Measurements from ENCODE around the gene PTPRQ. TPM values are rescaled to one million over a fixed set of nuclear protein-coding genes. Genes with fewer than 3 reads are reported as not detected.
"Not testable (repeated sequence)": the region's sequence is repeated elsewhere in the genome, so short reads cannot be mapped to it uniquely, and the experiment has no call there.

Gene PTPRQ
- total and polyA plus RNA-seq, 11 donors: 0.05 to 4.2 (median 0.20) TPM; not detected in 2

DNA sequence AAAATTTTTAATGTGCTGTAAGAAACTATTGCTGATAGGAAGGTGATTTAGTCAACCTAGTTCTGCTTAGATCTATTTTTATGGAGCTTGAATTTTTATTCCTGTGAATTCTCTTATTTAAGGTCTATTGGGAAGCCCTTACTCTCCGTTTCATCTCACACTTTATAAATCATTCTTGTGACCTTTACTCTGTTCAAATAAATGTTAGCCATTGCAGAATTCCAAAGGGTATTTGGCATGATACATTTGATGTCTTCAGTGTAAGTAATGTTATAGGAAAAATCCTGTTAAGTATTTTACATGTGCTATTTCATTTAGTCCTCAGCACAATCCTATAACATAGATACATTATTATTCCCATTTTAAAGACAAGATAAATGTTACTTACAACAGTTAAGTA, 12.5 kb downstream of the PTPRQ start:
- no peak overlapping the region for H3K4me3 ChIP-seq
- no peak overlapping the region for H3K27ac ChIP-seq
- intact Hi-C loops (cut with DNase I): no loop called here
- H3K36me3 ChIP-seq: no peaks in the 10 kb centered on the region
- H3K4me1 ChIP-seq: no peaks in the 10 kb centered on the region
- no peak for ATAC-seq
- 83 to 88% (median 85%) methylated on average over 1 of the region's 1 CpG for WGBS, 4 donors
- no peaks in the 10 kb centered on the region for H3K27me3 ChIP-seq
- peaks cover 0 to 4% (median 0%) of the 10 kb centered on the region in 12 donors for H3K9me3 ChIP-seq
- TF ChIP-seq, protein P1, sequence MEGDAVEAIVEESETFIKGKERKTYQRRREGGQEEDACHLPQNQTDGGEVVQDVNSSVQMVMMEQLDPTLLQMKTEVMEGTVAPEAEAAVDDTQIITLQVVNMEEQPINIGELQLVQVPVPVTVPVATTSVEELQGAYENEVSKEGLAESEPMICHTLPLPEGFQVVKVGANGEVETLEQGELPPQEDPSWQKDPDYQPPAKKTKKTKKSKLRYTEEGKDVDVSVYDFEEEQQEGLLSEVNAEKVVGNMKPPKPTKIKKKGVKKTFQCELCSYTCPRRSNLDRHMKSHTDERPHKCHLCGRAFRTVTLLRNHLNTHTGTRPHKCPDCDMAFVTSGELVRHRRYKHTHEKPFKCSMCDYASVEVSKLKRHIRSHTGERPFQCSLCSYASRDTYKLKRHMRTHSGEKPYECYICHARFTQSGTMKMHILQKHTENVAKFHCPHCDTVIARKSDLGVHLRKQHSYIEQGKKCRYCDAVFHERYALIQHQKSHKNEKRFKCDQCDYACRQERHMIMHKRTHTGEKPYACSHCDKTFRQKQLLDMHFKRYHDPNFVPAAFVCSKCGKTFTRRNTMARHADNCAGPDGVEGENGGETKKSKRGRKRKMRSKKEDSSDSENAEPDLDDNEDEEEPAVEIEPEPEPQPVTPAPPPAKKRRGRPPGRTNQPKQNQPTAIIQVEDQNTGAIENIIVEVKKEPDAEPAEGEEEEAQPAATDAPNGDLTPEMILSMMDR (IDR thresholded peaks at IDR 0.05): no peak
- TF ChIP-seq POLR2A (IDR thresholded peaks at IDR 0.05): no peak
- DNase-seq: no peak

DNA sequence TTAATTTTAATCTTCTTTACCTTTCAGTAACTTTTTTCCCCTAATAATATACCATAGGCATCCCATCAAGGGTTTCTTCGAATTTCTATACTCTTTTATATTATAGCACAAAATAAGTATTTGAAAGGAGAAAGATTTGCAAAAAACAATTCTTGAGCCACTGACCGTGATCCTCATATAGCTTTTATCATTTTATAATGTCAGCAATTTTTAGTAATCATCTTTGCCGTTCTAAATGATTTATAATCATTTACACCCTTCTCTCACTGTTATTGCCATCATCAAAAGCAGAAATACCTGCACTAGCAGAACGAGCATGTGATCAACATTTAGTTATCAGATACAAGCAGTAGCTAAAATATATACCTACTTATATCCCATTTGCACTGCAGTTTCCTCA, 16.9 kb downstream of the PTPRQ start:
- no peaks in the 10 kb centered on the region for H3K36me3 ChIP-seq
- H3K27ac ChIP-seq: no peak overlapping the region
- no peak overlapping the region for H3K4me3 ChIP-seq
- no peak for DNase-seq
- TF ChIP-seq, protein P1 (IDR thresholded peaks at IDR 0.05): no peak
- TF ChIP-seq POLR2A (IDR thresholded peaks at IDR 0.05): no peak
- WGBS, 4 donors: 66 to 80% (median 73%) methylated on average over 4 of the region's 4 CpGs
- H3K9me3 ChIP-seq: no peaks in the 10 kb centered on the region
- no peaks in the 10 kb centered on the region for H3K27me3 ChIP-seq
- intact Hi-C loops (cut with DNase I): no loop called here
- H3K4me1 ChIP-seq: no peaks in the 10 kb centered on the region
- ATAC-seq: no peak

DNA sequence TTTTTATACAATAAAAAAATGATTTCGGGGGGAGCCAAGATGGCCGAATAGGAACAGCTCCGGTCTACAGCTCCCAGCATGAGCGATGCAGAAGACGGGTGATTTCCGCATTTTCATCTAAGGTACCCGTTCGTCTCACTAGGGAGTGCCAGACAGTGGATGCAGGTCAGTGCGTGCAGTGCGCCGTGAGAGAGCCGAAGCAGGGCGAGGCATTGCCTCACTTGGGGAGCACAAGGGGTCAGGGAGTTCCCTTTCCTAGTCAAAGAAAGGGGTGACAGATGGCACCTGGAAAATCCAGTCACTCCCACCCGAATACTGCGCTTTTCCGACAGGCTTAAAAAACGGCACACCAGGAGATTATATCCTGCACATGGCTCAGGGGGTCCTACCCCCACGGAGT, 17.8 kb downstream of the PTPRQ start:
- H3K27ac ChIP-seq; H3K27me3 ChIP-seq; ATAC-seq; H3K4me1 ChIP-seq; H3K4me3 ChIP-seq; H3K9me3 ChIP-seq; DNase-seq; intact Hi-C loops (cut with DNase I); H3K36me3 ChIP-seq: not testable (repeated sequence)
- 78 to 89% (median 87%) methylated on average over 12 to 18 of the region's 18 CpGs for WGBS, 4 donors

DNA sequence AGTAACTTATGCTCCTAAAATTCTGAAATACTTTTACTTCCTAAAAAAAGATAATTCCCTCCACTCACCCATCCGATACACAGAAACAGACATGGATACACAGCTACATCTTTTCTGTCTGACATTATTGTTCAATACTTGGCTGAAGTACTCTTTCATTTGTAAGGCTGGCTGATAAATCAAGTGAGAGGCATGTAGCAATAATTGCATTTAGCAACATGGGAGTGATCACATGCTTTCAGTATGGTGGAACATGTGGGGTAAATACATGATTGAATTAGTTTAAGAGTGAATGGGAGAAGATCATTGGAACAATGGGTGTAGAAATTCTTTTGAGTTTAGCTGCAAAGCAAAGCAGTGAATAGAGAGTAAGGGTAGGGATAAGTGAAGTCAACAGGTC, 25.6 kb downstream of the PTPRQ start:
- no peak for DNase-seq
- Histone ChIP-seq H3K9me3 (no peaks in the 10 kb centered on the region), H3K27ac (no peak overlapping the region), H3K27me3 (no peaks in the 10 kb centered on the region), H3K36me3 (no peaks in the 10 kb centered on the region), H3K4me3 (no peak overlapping the region), H3K4me1 (no peaks in the 10 kb centered on the region)
- ATAC-seq: no peak
- TF ChIP-seq, protein P1 (IDR thresholded peaks at IDR 0.05): no peak
- TF ChIP-seq POLR2A (IDR thresholded peaks at IDR 0.05): no peak
- 85 to 93% (median 89%) methylated on average over 1 of the region's 1 CpG for WGBS, 4 donors
- intact Hi-C loops (cut with DNase I): loop anchor here in 8 of 10 donors (5.0 to 10.0 kb wide), 4 partner anchors 293 to 478 kb away; no protein-coding TSS in a partner anchor

DNA sequence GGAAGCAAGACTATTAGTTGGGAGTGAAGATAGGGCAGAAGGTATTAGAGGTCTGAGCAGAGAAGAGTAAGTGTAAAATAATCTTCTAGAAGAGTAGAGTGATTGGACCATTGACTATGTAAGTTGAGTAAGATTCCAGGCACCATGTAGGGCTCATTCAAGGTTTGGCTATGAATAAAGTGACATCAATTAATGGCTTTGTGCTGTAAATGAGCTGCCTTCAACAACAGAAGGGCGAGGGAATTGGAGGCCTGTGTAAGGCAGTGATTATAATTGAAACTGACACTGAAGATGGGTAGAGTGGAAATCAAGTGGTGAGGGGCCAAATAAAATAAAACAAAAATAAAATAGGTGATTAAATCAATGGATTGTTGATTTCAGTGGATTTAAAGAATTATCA, 26.4 kb downstream of the PTPRQ start:
- TF ChIP-seq, protein P1 (IDR thresholded peaks at IDR 0.05): no peak
- TF ChIP-seq POLR2A (IDR thresholded peaks at IDR 0.05): no peak
- Histone ChIP-seq H3K36me3 (no peaks in the 10 kb centered on the region), H3K4me3 (no peak overlapping the region), H3K27ac (no peak overlapping the region), H3K9me3 (no peaks in the 10 kb centered on the region), H3K4me1 (no peaks in the 10 kb centered on the region), H3K27me3 (no peaks in the 10 kb centered on the region)
- DNase-seq (no peak), ATAC-seq (no peak)
- intact Hi-C loops (cut with DNase I): loop anchor here in 8 of 10 donors (5.0 to 10.0 kb wide), 4 partner anchors 292 to 477 kb away; no protein-coding TSS in a partner anchor
- 69 to 84% (median 77%) methylated on average over 1 of the region's 1 CpG for WGBS, 4 donors
